ENCODE data around the gene SGMS1. TPM values are rescaled to one million over a fixed set of nuclear protein-coding genes. Genes with fewer than 3 reads are reported as not detected.

SGMS1 gene
- total and polyA plus RNA-seq, 11 donors: 6.9 to 40.6 (median 19.6) TPM

GRCh38 chr10:50407076-50407801, 216.5 kb downstream of the SGMS1 start:
- DNase-seq (no peak), ATAC-seq (no peak)
- 91 to 94% (median 93%) methylated on average over 7 of the region's 7 CpGs for whole genome bisulfite sequencing, 4 donors
- Histone ChIP-seq H3K27ac (no peak overlapping the region), H3K27me3 (no peaks in the 10 kb centered on the region), H3K4me3 (no peak overlapping the region), H3K36me3 (peaks cover 0 to 3% (median 0%) of the 10 kb centered on the region in 9 donors), H3K4me1 (peaks cover 0 to 51% (median under 1%) of the 10 kb centered on the region in 12 donors), H3K9me3 (peaks cover 0 to 11% (median 0%) of the 10 kb centered on the region in 12 donors)
- no peak for TF ChIP-seq POLR2A (IDR thresholded peaks at IDR 0.05)
- TF ChIP-seq CTCF (IDR thresholded peaks at IDR 0.05): no peak
- intact Hi-C loops (cut with DNase I): no loop called here

GRCh38 chr10:50406457-50407070, 217.2 kb downstream of the SGMS1 start:
- ATAC-seq (no peak), DNase-seq (no peak)
- Histone ChIP-seq H3K27ac (no peak overlapping the region), H3K27me3 (no peaks in the 10 kb centered on the region), H3K36me3 (peaks cover 0 to 3% (median 0%) of the 10 kb centered on the region in 9 donors), H3K4me3 (no peak overlapping the region), H3K9me3 (peaks cover 0 to 11% (median 0%) of the 10 kb centered on the region in 12 donors), H3K4me1 (peaks cover 0 to 44% (median 0%) of the 10 kb centered on the region in 12 donors)
- intact Hi-C loops (cut with DNase I): no loop called here
- 95 to 100% (median 96%) methylated on average over 2 of the region's 2 CpGs for whole genome bisulfite sequencing, 4 donors
- no peak for TF ChIP-seq CTCF (IDR thresholded peaks at IDR 0.05)
- TF ChIP-seq POLR2A (IDR thresholded peaks at IDR 0.05): no peak

- H3K4me3 ChIP-seq: no peak overlapping the region
- peaks cover 0 to 11% (median 0%) of the 10 kb centered on the region in 12 donors for H3K9me3 ChIP-seq
- peaks cover 0 to 3% (median 0%) of the 10 kb centered on the region in 9 donors for H3K36me3 ChIP-seq
- no peak for DNase-seq
- peaks cover 0 to 44% (median 0%) of the 10 kb centered on the region in 12 donors for H3K4me1 ChIP-seq
- no peaks in the 10 kb centered on the region for H3K27me3 ChIP-seq
- no peak for ATAC-seq
- intact Hi-C loops (cut with DNase I): no loop called here
- H3K27ac ChIP-seq: no peak overlapping the region
- no peak for TF ChIP-seq POLR2A (IDR thresholded peaks at IDR 0.05)
- TF ChIP-seq CTCF (IDR thresholded peaks at IDR 0.05): no peak
Measured at GRCh38 chr10:50405723-50406122, 218.0 kb downstream of the SGMS1 start.

- TF ChIP-seq CTCF (IDR thresholded peaks at IDR 0.05) (no peak), POLR2A (IDR thresholded peaks at IDR 0.05) (no peak)
- Histone ChIP-seq H3K36me3 (peaks cover 0 to 3% (median 0%) of the 10 kb centered on the region in 9 donors), H3K27ac (no peak overlapping the region), H3K4me3 (no peak overlapping the region), H3K4me1 (peaks cover 0 to 35% (median 0%) of the 10 kb centered on the region in 12 donors), H3K9me3 (peaks cover 0 to 11% (median 0%) of the 10 kb centered on the region in 12 donors), H3K27me3 (no peaks in the 10 kb centered on the region)
- WGBS, 4 donors: 79 to 89% (median 86%) methylated on average over 7 of the region's 7 CpGs
- intact Hi-C loops (cut with DNase I): no loop called here
- no peak for ATAC-seq
- DNase-seq: peak in 1 of 5 donors; percentile 18
Measured at GRCh38 chr10:50404021-50404773, 219.6 kb downstream of the SGMS1 start.

Data from heart left ventricle (tissue), 16 donors.